ENCODE data around the gene FHOD3.
"Not testable (repeated sequence)": the region's sequence is repeated elsewhere in the genome, so short reads cannot be mapped to it uniquely, and the experiment has no call there.

FHOD3 gene

GRCh38 chr18:36458306-36458705, 160.8 kb downstream of the FHOD3 start:
- DNase-seq (ENCODE audit: low read depth): no peak
- TF ChIP-seq CTCF (conservative IDR thresholded peaks at IDR 0.05; ENCODE audit: low read length): no peak
- no peak overlapping the region for H3K4me3 ChIP-seq (ENCODE audit: low read length)

- TF ChIP-seq CTCF (conservative IDR thresholded peaks at IDR 0.05; ENCODE audit: low read length): no peak
- no peak overlapping the region for H3K4me3 ChIP-seq (ENCODE audit: low read length)
- DNase-seq (ENCODE audit: low read depth): no peak
Observed at GRCh38 chr18:36459203-36459602, 161.7 kb downstream of the FHOD3 start.

GRCh38 chr18:36459786-36460185, 162.3 kb downstream of the FHOD3 start:
- TF ChIP-seq CTCF (conservative IDR thresholded peaks at IDR 0.05; ENCODE audit: low read length): no peak
- H3K4me3 ChIP-seq (ENCODE audit: low read length): no peak overlapping the region
- no peak for DNase-seq (ENCODE audit: low read depth)

- DNase-seq (ENCODE audit: low read depth): no peak
- TF ChIP-seq CTCF (conservative IDR thresholded peaks at IDR 0.05; ENCODE audit: low read length): no peak
- H3K4me3 ChIP-seq (ENCODE audit: low read length): no peak overlapping the region
Observed at GRCh38 chr18:36460324-36460850, 162.9 kb downstream of the FHOD3 start.

GRCh38 chr18:36460854-36461253, 163.3 kb downstream of the FHOD3 start:
- TF ChIP-seq CTCF (conservative IDR thresholded peaks at IDR 0.05; ENCODE audit: low read length): no peak
- no peak for DNase-seq (ENCODE audit: low read depth)
- no peak overlapping the region for H3K4me3 ChIP-seq (ENCODE audit: low read length)

GRCh38 chr18:36461551-36461987, 164.1 kb downstream of the FHOD3 start:
- no peak for TF ChIP-seq CTCF (conservative IDR thresholded peaks at IDR 0.05; ENCODE audit: low read length)
- peak; percentile 53 for DNase-seq (ENCODE audit: low read depth)
- no peak overlapping the region for H3K4me3 ChIP-seq (ENCODE audit: low read length)

GRCh38 chr18:36463516-36463915, 166.0 kb downstream of the FHOD3 start:
- not testable (repeated sequence) for DNase-seq (ENCODE audit: low read depth); H3K4me3 ChIP-seq (ENCODE audit: low read length)
